HepG2 (cell line): ENCODE data around the gene C1QL2. TPM values are rescaled to one million over a fixed set of nuclear protein-coding genes. Genes with fewer than 3 reads are reported as not detected.

Source experiments
- ATAC-seq: fragments of 200-7000 bp; cut with Tn5 transposase; 3 replicates; pipeline ENCODE4 v1.9.1; 2020; ENCODE audit warnings: mild to moderate bottlenecking, moderate library complexity
- BruUV-seq: library from RNA; stranded (reverse); fragments of 400-500 nt; replicated peaks from 2 replicates; lab custom pipeline; 2021; lab: Mats Ljungman, UMichigan
- CTCF ChIA-PET: fragments of 300-600 bp; formaldehyde crosslinking; extraction: SDS; loops from one replicate; lab custom pipeline; 2021; ENCODE audit warnings: low total read pairs, inconsistent platforms, low intra/inter-chr PET ratio; lab: Yijun Ruan, JAX
- POLR2A ChIA-PET: fragments of 350-600 bp; sonication (Branson Sonifier 250); formaldehyde crosslinking; loops from one replicate; lab custom pipeline; 2020; ENCODE audit warnings: antibody characterized with exemption, inconsistent platforms; lab: Yijun Ruan, JAX
- DNase-seq: peaks from one replicate; pipeline ENCODE4 v3.0.0-alpha.2; 2015; ENCODE audit warnings: low spot score
- FAIRE-seq: peaks from 3 replicates; lab custom pipeline; 2011; peaks lifted over from hg19 to GRCh38; lab: Jason Lieb, UNC
- H2AFZ ChIP-seq: one replicate; pipeline ENCODE4 v1.6.1; 2011; ENCODE audit warnings: low read length, inconsistent platforms
- H3K27ac ChIP-seq: fragments of 300-600 bp; 3 replicates; pipeline ENCODE4 v1.8.0; 2011; ENCODE audit warnings: mixed run types, mild to moderate bottlenecking, mixed read lengths, low read length, inconsistent platforms; ENCODE audit not compliant: insufficient read depth; ENCODE audit errors: extremely low read length
- H3K27me3 ChIP-seq, 2 experiments: fragments of 200-600 bp in 1 of 2; 2 replicates in 1 of 2; 3 replicates in 1 of 2; pipeline versions ENCODE4 v1.6.0 to v1.8.0; 2011; ENCODE audit warnings: low read length in 2 of 2, mild to moderate bottlenecking in 2 of 2, moderate library complexity in 2 of 2, inconsistent platforms in 1 of 2; ENCODE audit not compliant: insufficient read depth in 2 of 2, control insufficient read depth in 1 of 2
- H3K36me3 ChIP-seq, 2 experiments: fragments of 200-600 bp in 1 of 2; replicated peaks in 1 of 2; 2 replicates in 1 of 2; 3 replicates in 1 of 2; pipeline versions ENCODE4 v1.5.1 to v1.8.0; 2011; ENCODE audit warnings: low read length in 2 of 2, inconsistent platforms in 1 of 2; ENCODE audit not compliant: insufficient read depth in 2 of 2, control insufficient read depth in 1 of 2
- H3K4me1 ChIP-seq: 2 replicates; pipeline ENCODE4 v1.5.1; 2012; ENCODE audit warnings: low read length, inconsistent platforms; ENCODE audit not compliant: insufficient read depth
- H3K4me2 ChIP-seq: 2 replicates; pipeline ENCODE4 v1.6.0; 2011; ENCODE audit warnings: low read depth, low read length, inconsistent platforms
- H3K4me3 ChIP-seq, 3 experiments: fragments of 200-600 bp in 1 of 3; sonication (generic), shearing (Covaris generic) in 1 of 3; replicated peaks in 1 of 3; 2 replicates each; pipeline ENCODE4 v1.5.1; 2011 to 2016; ENCODE audit warnings: low read length in 3 of 3, inconsistent platforms in 2 of 3, low read depth in 2 of 3, mild to moderate bottlenecking in 2 of 3, control low read depth in 1 of 3, mixed read lengths in 1 of 3; ENCODE audit not compliant: insufficient read depth in 1 of 3
- H3K79me2 ChIP-seq: one replicate; pipeline ENCODE4 v1.6.1; 2011; ENCODE audit warnings: low read length, inconsistent platforms; ENCODE audit not compliant: insufficient read depth
- H3K9ac ChIP-seq: 2 replicates; pipeline ENCODE4 v1.6.0; 2011; ENCODE audit warnings: mild to moderate bottlenecking, low read depth, low read length, inconsistent platforms; ENCODE audit not compliant: insufficient read depth
- H3K9me3 ChIP-seq: 2 replicates; pipeline ENCODE4 v1.5.1; 2012; ENCODE audit warnings: mild to moderate bottlenecking, low read length
- H4K20me1 ChIP-seq: 2 replicates; pipeline ENCODE4 v1.6.0; 2011; ENCODE audit warnings: inconsistent platforms, mild to moderate bottlenecking, low read length, moderate library complexity; ENCODE audit not compliant: insufficient read depth
- DPF2 ChIP-seq: sonication (generic); formaldehyde crosslinking; IDR thresholded peaks from 2 replicates; pipeline ENCODE4 v1.4.0; 2020; ENCODE audit warnings: mild to moderate bottlenecking, low read depth, missing genetic modification reagents, borderline replicate concordance
- SATB2 ChIP-seq: sonication (generic); formaldehyde crosslinking; IDR thresholded peaks from 2 replicates; pipeline ENCODE4 v1.5.0; 2020; ENCODE audit warnings: missing genetic modification reagents
- ZNF225 ChIP-seq: sonication (generic); formaldehyde crosslinking; IDR thresholded peaks from 2 replicates; pipeline ENCODE4 v1.4.0; 2020; ENCODE audit warnings: mild to moderate bottlenecking, missing genetic modification reagents
- ZNF251 ChIP-seq: sonication (generic); formaldehyde crosslinking; IDR thresholded peaks from 2 replicates; pipeline ENCODE4 v1.9.0; 2021; ENCODE audit warnings: mild to moderate bottlenecking, missing genetic modification reagents
- ZNF619 ChIP-seq: sonication (generic); formaldehyde crosslinking; IDR thresholded peaks from 2 replicates; pipeline ENCODE4 v1.4.0; 2020; ENCODE audit warnings: mild to moderate bottlenecking, missing genetic modification reagents
- ZNF660 ChIP-seq: sonication (generic); formaldehyde crosslinking; IDR thresholded peaks from 2 replicates; pipeline ENCODE4 v1.5.1; 2020; ENCODE audit warnings: mild to moderate bottlenecking, low read depth, missing genetic modification reagents, borderline replicate concordance
- ZSCAN22 ChIP-seq: sonication (generic); formaldehyde crosslinking; IDR thresholded peaks from 2 replicates; pipeline ENCODE4 v1.4.0; 2020; ENCODE audit warnings: mild to moderate bottlenecking, missing genetic modification reagents
- ZSCAN30 ChIP-seq: sonication (generic); formaldehyde crosslinking; IDR thresholded peaks from 2 replicates; pipeline ENCODE4 v1.5.0; 2020; ENCODE audit warnings: mild to moderate bottlenecking, missing genetic modification reagents
- WGBS: methylation state at CpG from one replicate; pipeline ENCODE4 v1.1.6; 2017; ENCODE audit warnings: low lambda C conversion rate; 5-methylcytosine and 5-hydroxymethylcytosine counted together
- in situ Hi-C: cut with HindIII; loops from 2 replicates; pipeline ENCODE4 v1.10.0; 2017; ENCODE audit warnings: low pct_unique_long_range_greater_than_20kb; ENCODE audit not compliant: extremely low pct_ligation_motif_present
- intact Hi-C: fragments of 100-400 bp; cut with micrococcal nuclease; formaldehyde crosslinking; loops from one replicate; pipeline ENCODE4 v1.10.0; 2022; ENCODE audit not compliant: unreplicated experiment
- polyA plus RNA-seq, 8 experiments: library from polyadenylated mRNA; depleted of rRNA in 3 of 8; stranded (reverse) in 7 of 8; unstranded in 1 of 8; fragments of >200 nt; fragmentation: Illumina TruSeq in 4 of 8; extraction: Trizol in 4 of 8; gene quantifications; 2 replicates each; pipeline versions ENCODE4 v1.2.1 to v1.2.3, GENCODE V29; 2011 to 2016; ENCODE audit warnings: low read depth in 4 of 8, missing spikeins in 1 of 8, mixed read lengths in 1 of 8; ENCODE audit not compliant: insufficient read depth in 1 of 8
- total RNA-seq, 5 experiments: library from RNA; depleted of rRNA; stranded (reverse); fragments of >200 nt; fragmentation: Illumina TruSeq; extraction: Trizol; gene quantifications; 2 replicates each; pipeline ENCODE4 v1.2.3, GENCODE V29; 2016; ENCODE audit warnings: low read depth in 1 of 5
- TF ChIP-seq, protein P1 (sequence below): sonication (generic); formaldehyde crosslinking; IDR thresholded peaks from 2 replicates; pipeline ENCODE4 v1.4.0; 2020; ENCODE audit warnings: mild to moderate bottlenecking, missing genetic modification reagents
- TF ChIP-seq, protein P2 (sequence below): sonication (generic); formaldehyde crosslinking; IDR thresholded peaks from 2 replicates; pipeline ENCODE4 v1.5.1; 2020; ENCODE audit warnings: mild to moderate bottlenecking, missing genetic modification reagents, borderline replicate concordance
- TF ChIP-seq, protein P3 (sequence below): sonication (generic); formaldehyde crosslinking; conservative IDR thresholded peaks from 2 replicates; pipeline ENCODE4 v1.4.0; 2020; ENCODE audit warnings: missing genetic modification reagents
- TF ChIP-seq, protein P4 (sequence below): sonication (generic); formaldehyde crosslinking; IDR thresholded peaks from 2 replicates; pipeline ENCODE4 v1.8.0; 2022; ENCODE audit warnings: mild to moderate bottlenecking, missing genetic modification reagents, borderline replicate concordance

C1QL2 gene
- total and polyA plus RNA-seq, 2 of the 13 experiments (the other 11 are each of a cell fraction or from before 2014, with no cell fraction given), result not detected

DNA sequence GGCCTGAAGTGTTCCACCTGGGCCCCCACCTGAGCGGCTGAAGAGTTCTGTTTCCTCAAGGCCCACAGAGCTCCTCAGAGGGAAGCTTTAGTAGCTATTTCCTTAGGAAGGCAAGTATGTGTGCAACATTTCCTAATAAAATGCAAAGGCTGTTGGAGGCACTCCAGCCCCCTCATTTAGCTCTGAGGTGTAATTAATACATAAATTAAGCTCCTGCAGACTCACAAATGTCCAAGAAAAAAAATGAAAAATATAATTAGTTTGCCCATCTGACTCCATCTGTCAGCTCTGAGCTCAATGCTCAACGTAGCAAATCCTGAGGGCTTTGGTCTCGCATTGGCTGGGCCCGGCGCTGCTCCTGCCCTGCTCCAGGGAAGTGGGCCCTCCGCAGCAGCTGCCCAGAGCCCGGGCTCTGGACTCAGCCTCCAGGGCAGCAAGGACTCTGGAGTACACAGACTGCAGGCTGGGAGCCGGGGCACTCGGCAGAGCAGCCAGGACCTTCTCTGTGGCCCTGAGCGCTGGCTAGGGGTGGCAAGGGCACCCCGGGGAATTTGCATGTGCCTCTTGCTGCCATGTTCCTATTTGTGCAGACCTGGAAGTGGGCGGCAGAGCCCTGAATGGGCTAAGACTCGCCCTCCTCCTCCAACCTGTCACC, 23.4 kb upstream of the C1QL2 start:
- ChIA-PET POLR2A (no interaction called here), CTCF (no interaction called here)
- Histone ChIP-seq H3K4me3 (no peak overlapping the region), H3K9me3 (no peaks in the 10 kb centered on the region), H3K4me2 (no peak overlapping the region), H3K79me2 (no peaks in the 10 kb centered on the region), H4K20me1 (no peaks in the 10 kb centered on the region), H3K27me3 (peaks cover 0 to 6% of the 10 kb centered on the region in 2 experiments; a peak in 1 of 5 replicates), H3K4me1 (no peaks in the 10 kb centered on the region), H3K27ac (no peak overlapping the region), H2AFZ (no peak overlapping the region), H3K36me3 (no peaks in the 10 kb centered on the region), H3K9ac (no peak overlapping the region)
- 33% methylated on average over 11 of the region's 13 CpGs for WGBS
- FAIRE-seq, result no peak
- in situ Hi-C loops, result no loop called here
- TF ChIP-seq, protein P1, sequence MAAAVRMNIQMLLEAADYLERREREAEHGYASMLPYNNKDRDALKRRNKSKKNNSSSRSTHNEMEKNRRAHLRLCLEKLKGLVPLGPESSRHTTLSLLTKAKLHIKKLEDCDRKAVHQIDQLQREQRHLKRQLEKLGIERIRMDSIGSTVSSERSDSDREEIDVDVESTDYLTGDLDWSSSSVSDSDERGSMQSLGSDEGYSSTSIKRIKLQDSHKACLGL (CRISPR knock-in tag), result no peak
- no peak for TF ChIP-seq DPF2 (CRISPR knock-in tag)
- no peak for TF ChIP-seq SATB2 (CRISPR knock-in tag)
- TF ChIP-seq ZNF619 (CRISPR knock-in tag), result no peak
- TF ChIP-seq ZNF660 (CRISPR knock-in tag), result no peak
- DNase-seq, result no peak
- intact Hi-C loops, result no loop called here
- no TSS peak for BruUV-seq
- ATAC-seq, result peak; percentile 22; the same call in 2 of the 3 replicates

DNA sequence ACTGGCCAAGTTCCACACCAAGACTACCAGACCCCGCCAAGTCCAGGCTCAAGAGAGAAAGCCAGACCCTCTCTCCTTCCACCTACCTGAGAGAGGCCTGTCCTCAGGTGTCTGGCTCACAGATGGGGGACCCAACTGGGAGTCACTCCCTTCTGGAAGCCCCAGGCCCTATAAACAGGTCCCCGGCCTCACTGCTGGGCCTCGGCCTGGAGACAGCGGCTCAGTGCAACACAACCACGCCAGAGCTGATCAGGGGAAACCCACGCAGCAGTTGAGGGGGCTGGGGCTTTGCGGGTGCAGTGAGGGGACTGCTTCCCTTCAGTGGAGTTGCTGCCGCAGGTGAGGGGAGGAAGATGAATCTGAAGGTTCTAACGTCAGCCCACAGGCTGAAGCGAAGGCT, 22.8 kb upstream of the C1QL2 start:
- POLR2A ChIA-PET, result no interaction called here

More for the DNA sequence above, 22.8 kb upstream of the C1QL2 start:
- Histone ChIP-seq H3K79me2 (no peaks in the 10 kb centered on the region), H3K27ac (no peak overlapping the region), H3K9ac (no peak overlapping the region), H3K4me1 (no peaks in the 10 kb centered on the region), H3K4me2 (no peak overlapping the region), H3K9me3 (no peaks in the 10 kb centered on the region), H2AFZ (no peak overlapping the region), H3K4me3 (no peak overlapping the region), H3K36me3 (no peaks in the 10 kb centered on the region), H3K27me3 (peaks cover 0 to 6% of the 10 kb centered on the region in 2 experiments; a peak in 1 of 5 replicates), H4K20me1 (no peaks in the 10 kb centered on the region)
- CTCF ChIA-PET, result no interaction called here
- no TSS peak for BruUV-seq
- TF ChIP-seq ZNF225 (CRISPR knock-in tag), result no peak
- TF ChIP-seq, protein P2, sequence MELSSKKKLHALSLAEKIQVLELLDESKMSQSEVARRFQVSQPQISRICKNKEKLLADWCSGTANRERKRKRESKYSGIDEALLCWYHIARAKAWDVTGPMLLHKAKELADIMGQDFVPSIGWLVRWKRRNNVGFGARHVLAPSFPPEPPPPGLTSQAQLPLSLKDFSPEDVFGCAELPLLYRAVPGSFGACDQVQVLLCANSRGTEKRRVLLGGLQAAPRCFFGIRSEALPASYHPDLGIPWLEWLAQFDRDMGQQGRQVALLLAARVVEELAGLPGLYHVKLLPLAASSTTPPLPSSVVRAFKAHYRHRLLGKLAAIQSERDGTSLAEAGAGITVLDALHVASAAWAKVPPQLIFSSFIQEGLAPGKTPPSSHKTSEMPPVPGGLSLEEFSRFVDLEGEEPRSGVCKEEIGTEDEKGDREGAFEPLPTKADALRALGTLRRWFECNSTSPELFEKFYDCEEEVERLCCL (CRISPR knock-in tag), result no peak
- TF ChIP-seq, protein P3, sequence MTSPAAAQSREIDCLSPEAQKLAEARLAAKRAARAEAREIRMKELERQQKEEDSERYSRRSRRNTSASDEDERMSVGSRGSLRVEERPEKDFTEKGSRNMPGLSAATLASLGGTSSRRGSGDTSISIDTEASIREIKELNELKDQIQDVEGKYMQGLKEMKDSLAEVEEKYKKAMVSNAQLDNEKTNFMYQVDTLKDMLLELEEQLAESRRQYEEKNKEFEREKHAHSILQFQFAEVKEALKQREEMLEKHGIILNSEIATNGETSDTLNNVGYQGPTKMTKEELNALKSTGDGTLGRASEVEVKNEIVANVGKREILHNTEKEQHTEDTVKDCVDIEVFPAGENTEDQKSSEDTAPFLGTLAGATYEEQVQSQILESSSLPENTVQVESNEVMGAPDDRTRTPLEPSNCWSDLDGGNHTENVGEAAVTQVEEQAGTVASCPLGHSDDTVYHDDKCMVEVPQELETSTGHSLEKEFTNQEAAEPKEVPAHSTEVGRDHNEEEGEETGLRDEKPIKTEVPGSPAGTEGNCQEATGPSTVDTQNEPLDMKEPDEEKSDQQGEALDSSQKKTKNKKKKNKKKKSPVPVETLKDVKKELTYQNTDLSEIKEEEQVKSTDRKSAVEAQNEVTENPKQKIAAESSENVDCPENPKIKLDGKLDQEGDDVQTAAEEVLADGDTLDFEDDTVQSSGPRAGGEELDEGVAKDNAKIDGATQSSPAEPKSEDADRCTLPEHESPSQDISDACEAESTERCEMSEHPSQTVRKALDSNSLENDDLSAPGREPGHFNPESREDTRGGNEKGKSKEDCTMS (CRISPR knock-in tag), result no peak
- no peak for TF ChIP-seq ZNF251 (CRISPR knock-in tag)
- TF ChIP-seq ZSCAN30 (CRISPR knock-in tag), result no peak
- no peak for TF ChIP-seq ZSCAN22 (CRISPR knock-in tag)
- TF ChIP-seq, protein P4, sequence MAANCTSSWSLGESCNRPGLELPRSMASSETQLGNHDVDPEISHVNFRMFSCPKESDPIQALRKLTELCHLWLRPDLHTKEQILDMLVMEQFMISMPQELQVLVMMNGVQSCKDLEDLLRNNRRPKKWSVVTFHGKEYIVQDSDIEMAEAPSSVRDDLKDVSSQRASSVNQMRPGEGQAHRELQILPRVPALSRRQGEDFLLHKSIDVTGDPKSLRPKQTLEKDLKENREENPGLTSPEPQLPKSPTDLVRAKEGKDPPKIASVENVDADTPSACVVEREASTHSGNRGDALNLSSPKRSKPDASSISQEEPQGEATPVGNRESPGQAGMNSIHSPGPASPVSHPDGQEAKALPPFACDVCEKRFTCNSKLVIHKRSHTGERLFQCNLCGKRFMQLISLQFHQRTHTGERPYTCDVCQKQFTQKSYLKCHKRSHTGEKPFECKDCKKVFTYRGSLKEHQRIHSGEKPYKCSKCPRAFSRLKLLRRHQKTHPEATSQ, result no peak
- ATAC-seq (no peak), DNase-seq (no peak), FAIRE-seq (no peak)
- intact Hi-C loops, result no loop called here
- in situ Hi-C loops, result no loop called here
- 39% methylated on average over 9 of the region's 10 CpGs for WGBS
